ENCODE results near the gene WDR5. TPM values are rescaled to one million over a fixed set of nuclear protein-coding genes. Genes with fewer than 3 reads are reported as not detected.

The WDR5 gene
- total RNA-seq, 1 donor from 2014 or later, result 47.9 TPM

GRCh38 chr9:134185536-134186011 lies 49.7 kb downstream of the WDR5 start:
- intact Hi-C loops (cut with micrococcal nuclease), result no loop called here

GRCh38 chr9:134186471-134187109 lies 50.7 kb downstream of the WDR5 start:
- intact Hi-C loops (cut with micrococcal nuclease), result no loop called here

- intact Hi-C loops (cut with micrococcal nuclease), result no loop called here
Measured at GRCh38 chr9:134187110-134187531, 51.2 kb downstream of the WDR5 start.

GRCh38 chr9:134187891-134188385 lies 52.1 kb downstream of the WDR5 start:
- intact Hi-C loops (cut with micrococcal nuclease), result no loop called here

- intact Hi-C loops (cut with micrococcal nuclease), result no loop called here
Measured at GRCh38 chr9:134188386-134189144, 52.7 kb downstream of the WDR5 start.

GRCh38 chr9:134189145-134189469 lies 53.2 kb downstream of the WDR5 start:
- intact Hi-C loops (cut with micrococcal nuclease), result no loop called here

GRCh38 chr9:134189470-134190231 lies 53.8 kb downstream of the WDR5 start:
- intact Hi-C loops (cut with micrococcal nuclease), result no loop called here

GRCh38 chr9:134190232-134191121 lies 54.6 kb downstream of the WDR5 start:
- intact Hi-C loops (cut with micrococcal nuclease), result no loop called here

GRCh38 chr9:134191455-134192209 lies 55.8 kb downstream of the WDR5 start:
- intact Hi-C loops (cut with micrococcal nuclease), result no loop called here

GRCh38 chr9:134192311-134192950 lies 56.5 kb downstream of the WDR5 start:
- intact Hi-C loops (cut with micrococcal nuclease), result no loop called here

GRCh38 chr9:134192951-134193731 lies 57.3 kb downstream of the WDR5 start:
- intact Hi-C loops (cut with micrococcal nuclease), result no loop called here

- intact Hi-C loops (cut with micrococcal nuclease), result no loop called here
Measured at GRCh38 chr9:134193912-134194535, 58.1 kb downstream of the WDR5 start.

GRCh38 chr9:134195558-134195957 lies 59.7 kb downstream of the WDR5 start:
- intact Hi-C loops (cut with micrococcal nuclease), result no loop called here

GRCh38 chr9:134196911-134197310 lies 61.0 kb downstream of the WDR5 start:
- intact Hi-C loops (cut with micrococcal nuclease), result no loop called here

- intact Hi-C loops (cut with micrococcal nuclease), result no loop called here
Measured at GRCh38 chr9:134198791-134199190, 62.9 kb downstream of the WDR5 start.

- intact Hi-C loops (cut with micrococcal nuclease), result no loop called here
Measured at GRCh38 chr9:134200730-134201129, 64.8 kb downstream of the WDR5 start.

- intact Hi-C loops (cut with micrococcal nuclease), result no loop called here
Measured at GRCh38 chr9:134203224-134203623, 67.3 kb downstream of the WDR5 start.

GRCh38 chr9:134204041-134204440 lies 68.2 kb downstream of the WDR5 start:
- intact Hi-C loops (cut with micrococcal nuclease), result no loop called here
